Panc1 (cell line): Measurements from ENCODE around the gene CAPS. TPM values are rescaled to one million over a fixed set of nuclear protein-coding genes. Genes with fewer than 3 reads are reported as not detected.

Source experiments
- ATAC-seq: fragments of 200-7000 bp; cut with Tn5 transposase; 2 replicates; pipeline ENCODE4 v1.9.1; 2020; ENCODE audit warnings: mild to moderate bottlenecking, moderate library complexity
- BruUV-seq: library from RNA; stranded (reverse); fragments of 400-500 nt; replicated peaks from 2 replicates; lab custom pipeline; 2021; lab: Mats Ljungman, UMichigan
- CTCF ChIA-PET: fragments of 300-600 bp; sonication (Branson Sonifier 250); formaldehyde crosslinking; loops from one replicate; lab custom pipeline; 2022; ENCODE audit warnings: antibody characterized with exemption; lab: Charles Lee
- POLR2A ChIA-PET: fragments of 300-600 bp; sonication (Branson Sonifier 250); formaldehyde crosslinking; loops from one replicate; lab custom pipeline; 2022; ENCODE audit warnings: antibody characterized with exemption; lab: Charles Lee
- DNase-seq: peaks from one replicate; pipeline ENCODE4 v3.0.0-alpha.2; 2010; ENCODE audit warnings: low read depth, low spot score
- H3K27ac ChIP-seq: 2 replicates; pipeline ENCODE4 v1.5.1; 2011; ENCODE audit warnings: mild to moderate bottlenecking, low read length, inconsistent platforms
- H3K27me3 ChIP-seq: fragments of 200-500 bp; sonication (Bioruptor generic); 2 replicates; pipeline ENCODE4 v1.6.0; 2014; ENCODE audit warnings: low read length, inconsistent platforms; ENCODE audit not compliant: control insufficient read depth, insufficient read depth
- H3K36me3 ChIP-seq: fragments of 200-500 bp; sonication (Bioruptor generic); 2 replicates; pipeline ENCODE4 v1.5.1; 2014; ENCODE audit warnings: inconsistent platforms, mild to moderate bottlenecking, low read length, moderate library complexity; ENCODE audit not compliant: control insufficient read depth, insufficient read depth
- H3K4me1 ChIP-seq: 2 replicates; pipeline ENCODE4 v1.5.1; 2011; ENCODE audit warnings: inconsistent platforms, mild to moderate bottlenecking, low read length, moderate library complexity; ENCODE audit not compliant: control insufficient read depth, insufficient read depth
- H3K4me3 ChIP-seq, 2 experiments: 2 replicates each; pipeline ENCODE4 v1.5.1; 2011 to 2012; ENCODE audit warnings: low read depth in 2 of 2, low read length in 2 of 2, mild to moderate bottlenecking in 2 of 2, inconsistent platforms in 1 of 2, moderate library complexity in 1 of 2
- H3K9me3 ChIP-seq: fragments of 200-500 bp; sonication (Bioruptor generic); 2 replicates; pipeline ENCODE4 v1.5.1; 2014; ENCODE audit warnings: low read depth, mild to moderate bottlenecking, inconsistent platforms, low read length, moderate library complexity; ENCODE audit not compliant: control insufficient read depth, insufficient read depth
- POLR2AphosphoS5 ChIP-seq: IDR thresholded peaks from 2 replicates; pipeline ENCODE4 v1.6.1; 2012; ENCODE audit warnings: mild to moderate bottlenecking, low read depth, low read length, moderate library complexity
- REST ChIP-seq, 2 experiments: IDR thresholded peaks; 2 replicates each; pipeline ENCODE4 v1.6.1; 2011 to 2012; ENCODE audit warnings: low read depth in 2 of 2, control low read depth in 1 of 2, low read length in 1 of 2, mild to moderate bottlenecking in 1 of 2, moderate library complexity in 1 of 2; ENCODE audit not compliant: insufficient read depth in 1 of 2
- SIN3A ChIP-seq: IDR thresholded peaks from 2 replicates; pipeline ENCODE4 v1.6.1; 2012; ENCODE audit warnings: low read depth, mild to moderate bottlenecking, low read length, moderate library complexity, borderline replicate concordance; ENCODE audit not compliant: insufficient read depth
- TCF7L2 ChIP-seq: IDR thresholded peaks from 2 replicates; pipeline ENCODE4 v1.6.1; 2011; ENCODE audit warnings: mild to moderate bottlenecking, low read depth, low read length, inconsistent platforms
- in situ Hi-C: cut with HindIII; loops from 2 replicates; pipeline ENCODE4 v1.10.0; 2016; ENCODE audit warnings: low sequenced_read_pairs, low pct_unique_long_range_greater_than_20kb
- intact Hi-C: fragments of 100-400 bp; cut with micrococcal nuclease; formaldehyde crosslinking; loops from one replicate; pipeline ENCODE4 v1.10.0; 2022; ENCODE audit not compliant: unreplicated experiment
- total RNA-seq: library from RNA; stranded (reverse); gene quantifications from one replicate; pipeline ENCODE4 v1.2.1, GENCODE V29; 2021; ENCODE audit not compliant: unreplicated experiment
- TF ChIP-seq, protein P1 (sequence below): fragments of 450-650 bp; IDR thresholded peaks from 2 replicates; pipeline ENCODE4 v1.5.1; 2017; ENCODE audit warnings: mild to moderate bottlenecking

The CAPS gene
- total RNA-seq, 1 experiment from 2014 or later: 9.2 TPM

DNA sequence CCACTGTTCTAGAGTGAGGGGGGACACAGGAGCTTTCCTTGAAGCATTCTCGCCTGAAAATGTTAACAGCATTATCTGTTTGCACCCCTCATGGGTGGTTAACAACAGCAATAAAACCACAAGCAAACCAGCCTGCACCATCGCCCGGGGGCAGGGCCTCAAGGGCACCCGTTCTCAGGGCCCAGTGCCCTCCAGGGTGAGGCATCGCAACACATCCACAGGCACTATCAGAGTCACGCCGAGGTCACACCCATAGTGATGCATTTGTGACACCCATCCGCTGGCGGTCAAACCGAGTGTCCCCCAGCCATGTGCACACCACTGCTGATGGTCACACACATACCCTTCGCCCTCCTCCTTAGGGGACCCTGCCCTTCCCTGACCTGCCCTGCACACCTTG, 48.3 kb upstream of the CAPS start:
- no peak for TF ChIP-seq POLR2AphosphoS5
- no peak for TF ChIP-seq SIN3A
- no peak for TF ChIP-seq REST (IDR thresholded peaks at IDR 0.05; ENCODE audit: insufficient read depth in 1 of 2, low read depth in 2 of 2, low read length in 1 of 2)
- no peak for TF ChIP-seq TCF7L2
- TF ChIP-seq, protein P1, sequence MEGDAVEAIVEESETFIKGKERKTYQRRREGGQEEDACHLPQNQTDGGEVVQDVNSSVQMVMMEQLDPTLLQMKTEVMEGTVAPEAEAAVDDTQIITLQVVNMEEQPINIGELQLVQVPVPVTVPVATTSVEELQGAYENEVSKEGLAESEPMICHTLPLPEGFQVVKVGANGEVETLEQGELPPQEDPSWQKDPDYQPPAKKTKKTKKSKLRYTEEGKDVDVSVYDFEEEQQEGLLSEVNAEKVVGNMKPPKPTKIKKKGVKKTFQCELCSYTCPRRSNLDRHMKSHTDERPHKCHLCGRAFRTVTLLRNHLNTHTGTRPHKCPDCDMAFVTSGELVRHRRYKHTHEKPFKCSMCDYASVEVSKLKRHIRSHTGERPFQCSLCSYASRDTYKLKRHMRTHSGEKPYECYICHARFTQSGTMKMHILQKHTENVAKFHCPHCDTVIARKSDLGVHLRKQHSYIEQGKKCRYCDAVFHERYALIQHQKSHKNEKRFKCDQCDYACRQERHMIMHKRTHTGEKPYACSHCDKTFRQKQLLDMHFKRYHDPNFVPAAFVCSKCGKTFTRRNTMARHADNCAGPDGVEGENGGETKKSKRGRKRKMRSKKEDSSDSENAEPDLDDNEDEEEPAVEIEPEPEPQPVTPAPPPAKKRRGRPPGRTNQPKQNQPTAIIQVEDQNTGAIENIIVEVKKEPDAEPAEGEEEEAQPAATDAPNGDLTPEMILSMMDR: no peak
- H3K27ac ChIP-seq: no peak overlapping the region
- no peaks in the 10 kb centered on the region for H3K9me3 ChIP-seq
- ATAC-seq: no peak
- H3K4me1 ChIP-seq: no peaks in the 10 kb centered on the region
- DNase-seq: no peak
- ChIA-PET POLR2A (no interaction called here), CTCF (no interaction called here)
- intact Hi-C loops (no loop called here), in situ Hi-C loops (no loop called here)
- no TSS peak for BruUV-seq
- H3K27me3 ChIP-seq: no peaks in the 10 kb centered on the region
- H3K36me3 ChIP-seq: no peaks in the 10 kb centered on the region
- no peak overlapping the region for H3K4me3 ChIP-seq

DNA sequence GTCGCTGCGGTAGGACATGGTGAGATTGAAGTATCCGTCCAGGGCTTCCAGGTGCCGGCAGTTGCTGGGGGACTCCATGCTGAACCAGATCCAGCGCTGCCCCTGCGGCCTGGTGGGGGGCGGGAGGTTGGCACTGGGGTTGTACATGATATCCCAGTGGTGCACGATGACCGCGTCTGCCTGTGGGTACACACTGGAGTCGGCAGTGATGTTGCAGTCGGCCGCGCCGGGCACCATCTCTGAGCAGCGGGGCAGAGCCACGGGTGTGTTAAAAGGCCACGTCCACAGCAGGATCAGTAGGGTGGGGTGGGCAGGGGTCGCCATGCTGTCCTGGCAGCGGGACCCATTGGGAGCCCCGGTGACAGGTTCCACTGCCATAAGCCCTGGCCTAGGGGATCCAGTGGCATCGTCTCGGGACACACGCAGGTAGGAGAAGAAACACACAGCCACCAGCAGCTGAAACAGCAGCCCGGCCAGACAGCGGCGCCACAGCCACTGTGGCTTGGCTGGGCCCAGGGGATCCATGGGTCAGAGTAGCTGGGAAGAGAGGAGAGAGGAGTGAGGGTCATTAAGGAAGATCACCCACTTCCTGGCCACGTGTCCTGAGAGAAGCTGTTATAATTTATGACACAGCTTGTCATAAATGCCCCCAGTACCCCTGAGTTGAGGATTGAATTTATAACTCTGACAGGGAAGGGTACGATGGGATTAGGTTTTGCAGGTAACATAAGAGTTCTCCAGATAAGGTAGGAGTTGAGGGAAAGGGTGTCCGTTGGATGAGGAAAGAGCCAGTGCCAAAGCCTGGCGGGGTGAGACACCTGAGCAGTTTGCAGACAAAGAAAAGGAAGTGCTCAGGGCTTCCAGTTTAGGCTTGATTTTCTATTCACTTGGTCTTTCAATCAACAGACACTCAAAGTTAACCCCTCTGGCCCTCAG, 46.6 kb upstream of the CAPS start:
- Histone ChIP-seq H3K36me3 (no peaks in the 10 kb centered on the region), H3K4me3 (no peak overlapping the region), H3K27me3 (no peaks in the 10 kb centered on the region), H3K27ac (no peak overlapping the region), H3K9me3 (no peaks in the 10 kb centered on the region), H3K4me1 (no peaks in the 10 kb centered on the region)
- TF ChIP-seq, protein P1: no peak
- TF ChIP-seq TCF7L2 (no peak), REST (IDR thresholded peaks at IDR 0.05; ENCODE audit: insufficient read depth in 1 of 2, low read depth in 2 of 2, low read length in 1 of 2) (no peak), POLR2AphosphoS5 (no peak), SIN3A (no peak)
- CTCF ChIA-PET: no interaction called here
- no TSS peak for BruUV-seq
- intact Hi-C loops: no loop called here
- in situ Hi-C loops: no loop called here
- POLR2A ChIA-PET: no interaction called here
- ATAC-seq: peak; percentile 11; the same call in 1 of the 2 replicates
- DNase-seq: no peak
